Hematopoietic multipotent progenitor cell treated with erythropoietin and hydrocortisone succinate and interleukin-3 and kit ligand, for 8 days (in vitro differentiated cells): ENCODE measurements around the gene LTBP1.
A peak's percentile ranks its signal among the peaks of the same experiment; 100 is the strongest.

ENCODE experiments used
- DNase-seq: peaks from one replicate; pipeline ENCODE4 v3.0.0-alpha.2; 2015

LTBP1 gene

DNA sequence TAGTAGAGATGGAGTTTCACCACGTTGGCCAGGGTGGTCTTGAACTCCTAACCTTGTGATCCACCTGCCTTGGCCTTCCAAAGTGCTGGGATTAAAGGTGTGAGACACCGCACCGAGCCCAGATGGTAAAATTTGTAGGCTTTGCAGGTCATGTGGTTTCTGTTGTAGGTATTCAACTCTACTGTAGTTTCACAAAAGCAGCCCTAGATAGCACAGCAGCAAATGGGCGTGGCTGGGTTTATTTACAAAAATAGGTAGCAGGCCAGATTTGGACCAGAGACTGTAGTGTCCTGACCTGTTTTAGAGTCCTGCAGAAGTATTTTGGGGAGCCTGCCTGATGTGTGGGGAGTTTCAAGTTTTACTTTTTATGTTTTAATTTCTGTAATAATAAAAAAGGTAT, 445.6 kb downstream of the LTBP1 start:
- DNase-seq = no peak

DNA sequence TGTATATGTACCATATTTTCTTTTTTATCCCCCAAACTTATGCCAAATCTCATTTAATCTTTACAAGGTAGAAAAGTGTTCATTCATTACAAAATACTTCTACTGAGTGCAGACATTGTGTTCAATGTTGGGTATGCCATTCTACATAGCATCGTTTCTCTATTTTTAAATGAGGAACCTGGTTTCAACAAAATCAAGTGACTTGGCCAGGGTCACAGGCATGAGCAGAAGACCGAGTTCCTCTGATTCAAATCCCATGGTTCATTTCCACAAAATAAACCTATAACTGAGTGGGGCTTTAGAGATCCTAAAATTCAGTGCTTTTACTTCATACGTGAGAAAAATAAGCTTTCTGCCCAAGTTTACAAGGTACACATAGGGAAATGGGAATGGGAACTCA, 448.3 kb downstream of the LTBP1 start:
- DNase-seq = no peak

DNA sequence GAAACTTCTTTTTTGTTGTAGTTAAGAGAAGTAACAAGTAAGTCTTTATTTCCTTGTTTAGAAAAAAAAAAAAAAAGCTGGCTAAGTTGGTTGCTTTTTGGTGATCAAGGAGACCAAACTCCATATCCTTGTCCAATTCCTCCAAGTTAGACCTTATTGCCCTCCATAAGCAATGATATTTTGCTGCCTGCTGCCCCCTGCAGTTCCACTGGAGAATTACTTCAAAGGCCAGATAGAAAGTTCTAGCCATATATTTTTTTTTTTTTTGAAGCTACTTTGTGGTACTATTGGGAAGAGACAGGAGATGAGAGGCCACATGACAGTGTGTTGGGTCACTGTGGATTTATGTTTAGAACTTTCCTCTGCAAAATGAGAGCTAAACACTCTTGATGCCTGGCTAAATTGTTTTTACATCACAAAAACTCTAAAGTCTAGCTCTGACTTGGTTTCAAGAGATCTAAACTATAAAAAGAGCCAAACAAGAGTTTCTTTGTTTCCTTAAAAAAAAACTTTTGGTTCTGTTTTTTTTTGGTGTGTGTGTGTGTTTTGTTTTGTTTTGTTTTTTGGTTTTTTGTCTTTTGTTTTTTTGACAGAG, 449.0 kb downstream of the LTBP1 start:
- DNase-seq = peak; percentile 73

DNA sequence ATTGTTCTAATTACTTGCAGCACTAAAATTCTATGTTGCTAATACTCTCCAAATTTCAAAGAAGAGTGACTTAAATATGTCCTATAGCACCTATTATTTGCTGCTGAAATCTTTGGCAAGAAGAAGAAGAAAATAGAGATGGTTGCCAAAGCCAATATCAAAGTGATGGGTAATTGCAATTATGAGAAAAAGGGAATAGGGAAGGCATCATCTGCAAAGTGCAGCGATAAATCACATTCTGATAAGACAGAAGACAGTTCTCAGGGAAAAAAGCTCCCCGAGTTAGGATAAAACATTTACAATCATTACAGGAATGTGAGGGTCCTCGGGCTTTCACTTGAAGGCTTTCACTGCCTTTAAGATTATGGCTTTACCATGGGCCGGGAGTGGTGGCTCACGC, 457.6 kb downstream of the LTBP1 start:
- DNase-seq = no peak

DNA sequence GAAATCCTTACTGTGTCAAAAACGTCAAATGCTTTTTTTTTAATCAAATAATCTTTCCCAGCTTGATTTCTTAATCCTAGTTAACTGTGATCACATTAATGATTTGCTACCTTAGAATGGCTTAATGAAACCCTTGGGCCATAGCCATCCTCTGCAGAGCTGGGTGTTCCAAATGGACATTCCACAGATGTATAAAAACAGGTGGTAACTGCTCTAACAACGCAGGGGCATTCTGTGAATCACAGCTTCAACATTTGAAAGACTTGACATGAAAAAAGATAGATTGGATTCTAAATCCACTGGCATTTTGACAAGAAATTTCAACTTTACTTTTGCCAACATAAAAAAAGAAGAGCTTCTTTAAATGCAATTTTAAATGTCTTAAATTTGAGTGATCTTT, 459.9 kb downstream of the LTBP1 start:
- DNase-seq = no peak

DNA sequence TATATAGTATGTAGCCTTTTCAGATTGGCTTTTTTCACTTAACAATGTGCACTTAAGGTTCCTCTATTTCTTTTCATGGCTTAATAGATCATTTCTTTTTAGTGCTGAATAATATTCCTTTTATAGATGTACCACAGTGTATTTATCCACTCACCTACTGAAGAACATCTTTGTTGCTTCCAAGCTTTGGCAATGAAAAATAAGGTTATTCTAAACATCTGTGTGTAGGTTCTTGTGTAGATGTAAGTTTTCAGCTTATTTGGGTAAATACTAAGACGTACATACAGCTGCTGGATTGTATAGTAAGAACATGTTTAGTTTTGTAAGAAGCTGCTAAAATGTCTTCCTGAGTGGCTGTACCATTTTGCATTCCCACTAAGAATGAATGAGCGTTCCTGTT, 461.4 kb downstream of the LTBP1 start:
- no peak for DNase-seq

DNA sequence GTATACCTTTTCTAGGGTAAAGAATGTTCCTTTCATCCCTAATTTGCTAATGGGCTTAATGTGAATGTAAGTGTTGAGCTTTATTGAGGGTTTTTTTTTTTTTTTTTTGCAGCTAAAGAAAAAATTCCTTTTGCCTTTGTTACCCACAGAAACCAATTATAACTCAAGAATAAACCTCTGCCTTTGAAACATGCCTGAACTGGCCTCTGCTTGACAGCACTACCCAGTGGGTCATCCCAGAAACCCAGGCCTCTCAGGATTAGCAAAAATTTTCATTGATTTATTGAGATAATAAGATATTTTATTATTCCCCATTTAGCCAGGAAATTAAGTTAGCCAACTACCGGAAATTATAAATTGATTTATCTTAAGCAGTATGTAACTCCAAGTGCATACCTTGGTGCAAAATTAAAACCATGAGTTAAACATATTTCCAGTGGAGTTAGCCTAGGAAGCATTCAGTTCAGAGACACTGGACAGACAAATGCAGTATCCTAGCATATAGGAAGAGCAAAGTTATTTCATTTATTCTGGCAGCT, 462.7 kb downstream of the LTBP1 start:
- DNase-seq = no peak

DNA sequence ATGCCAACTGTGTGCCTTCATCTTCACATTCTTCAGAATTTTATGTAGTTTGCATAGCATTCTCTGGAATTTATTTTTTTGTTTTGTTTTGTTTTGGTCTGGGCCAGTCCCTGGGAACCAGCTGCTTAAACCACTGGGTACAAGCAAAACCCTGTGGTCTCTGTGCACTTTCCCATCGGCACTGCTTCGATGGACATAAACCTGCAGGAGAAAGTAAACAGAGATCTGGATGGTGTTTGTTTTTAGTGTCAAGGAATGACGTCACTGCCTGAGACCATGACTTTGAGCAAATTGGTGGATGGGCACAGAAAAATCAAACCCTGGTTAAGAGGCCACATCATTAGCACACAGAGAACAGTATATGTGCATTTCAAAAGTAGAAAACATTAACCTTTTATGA, 465.0 kb downstream of the LTBP1 start:
- DNase-seq = no peak

DNA sequence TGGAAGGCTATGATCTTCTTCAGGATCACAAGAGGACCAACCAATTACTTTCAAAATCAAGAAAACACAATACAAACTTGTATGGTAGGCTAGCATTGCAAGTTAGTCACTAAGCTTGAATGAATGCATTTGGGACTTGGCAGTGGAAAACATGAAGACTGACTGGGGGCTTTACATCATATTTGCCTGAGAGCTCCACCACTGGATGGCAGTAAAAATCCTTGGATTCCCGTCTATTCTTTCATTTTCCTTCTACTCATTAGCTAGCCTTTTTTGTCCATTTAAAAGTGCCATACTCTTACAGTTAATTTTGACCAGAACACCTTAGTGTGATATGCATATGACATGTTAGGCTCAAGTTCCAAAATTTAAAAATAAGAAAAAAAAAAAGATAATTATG, 466.2 kb downstream of the LTBP1 start:
- peak; percentile 44 for DNase-seq

DNA sequence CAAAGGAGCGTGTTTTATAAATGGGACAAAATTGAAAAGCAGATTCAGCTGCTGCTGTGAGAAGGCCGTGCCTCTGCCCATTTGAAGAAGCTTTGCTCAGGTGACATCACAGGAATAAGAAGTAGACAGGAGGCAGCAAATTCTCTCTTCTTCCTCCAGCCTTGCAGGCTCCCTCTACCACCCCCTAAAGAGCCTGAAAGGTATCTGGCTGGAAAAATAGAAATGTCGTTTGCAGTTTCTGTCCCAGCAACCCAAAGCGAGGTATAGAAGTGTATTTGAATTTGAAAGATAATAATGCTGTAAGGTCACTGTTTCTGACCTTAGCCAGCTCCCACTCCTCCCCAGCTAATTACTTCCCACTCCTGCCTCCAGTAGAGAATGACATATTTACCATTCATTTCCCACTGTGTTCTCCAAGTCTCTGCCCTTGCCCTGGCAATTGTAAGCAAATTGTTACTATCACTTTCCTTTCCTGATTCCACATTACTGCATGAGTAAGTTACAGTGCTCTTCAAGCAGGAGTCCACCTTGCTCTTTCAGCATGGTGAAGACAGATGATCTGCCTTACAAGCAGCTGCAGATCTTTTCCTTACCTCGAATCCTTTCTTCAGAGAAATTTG, 472.9 kb downstream of the LTBP1 start:
- no peak for DNase-seq

DNA sequence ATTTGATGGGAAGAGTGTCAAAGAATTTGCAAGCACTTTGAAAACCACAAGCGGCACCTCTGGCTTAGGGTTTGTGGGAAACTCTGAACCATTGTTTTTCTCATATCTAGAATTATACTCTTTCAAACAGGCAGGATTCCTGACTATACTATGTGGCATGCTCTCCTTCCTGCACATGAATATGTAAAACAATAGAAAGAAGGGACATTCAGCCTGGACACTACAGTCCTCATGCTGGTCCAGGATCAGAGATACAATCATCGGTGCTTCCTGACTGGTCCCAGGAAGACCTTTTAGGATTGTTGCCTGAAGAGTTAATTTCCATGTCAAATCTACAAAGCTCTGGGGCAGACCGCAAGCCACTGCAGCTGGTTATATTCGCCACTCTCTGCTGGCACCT, 474.0 kb downstream of the LTBP1 start:
- DNase-seq = no peak

DNA sequence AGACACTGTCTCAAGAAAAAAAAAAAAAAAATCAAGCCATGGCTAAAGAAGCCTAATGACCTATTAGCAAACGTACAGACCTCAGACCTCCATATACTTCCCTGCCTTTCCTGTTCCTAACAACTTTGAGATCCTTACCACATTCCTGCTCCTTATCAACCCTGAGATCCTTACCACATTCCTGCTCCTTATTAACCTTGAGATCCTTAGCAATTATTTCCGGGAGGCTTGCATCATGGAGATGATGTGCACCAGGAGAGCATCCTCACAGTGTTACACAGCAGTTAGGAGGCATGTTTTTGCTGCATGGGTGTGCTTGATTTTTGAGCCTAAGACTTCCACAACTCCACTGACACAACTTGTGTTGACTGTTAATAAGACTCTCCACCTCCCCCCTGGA, 475.1 kb downstream of the LTBP1 start:
- no peak for DNase-seq

DNA sequence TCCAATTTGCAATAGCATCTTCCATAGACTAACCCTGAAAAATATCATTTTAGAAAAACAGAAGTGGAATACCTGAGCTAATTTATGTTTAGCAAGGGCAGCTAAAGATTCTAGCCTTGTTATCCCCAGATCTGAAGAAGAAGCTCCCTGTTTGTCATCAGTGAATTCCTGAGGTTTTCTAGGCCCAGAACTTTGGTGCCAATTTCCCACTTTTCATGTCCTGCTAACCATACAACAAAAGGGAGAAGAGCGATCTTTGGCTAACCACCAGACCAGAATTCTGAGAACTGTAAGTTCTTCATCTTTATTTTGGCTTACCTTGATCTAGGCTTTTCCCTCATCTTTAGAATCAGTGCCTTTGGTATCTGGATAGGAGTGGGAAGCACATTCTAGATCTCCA, 478.4 kb downstream of the LTBP1 start:
- no peak for DNase-seq

DNA sequence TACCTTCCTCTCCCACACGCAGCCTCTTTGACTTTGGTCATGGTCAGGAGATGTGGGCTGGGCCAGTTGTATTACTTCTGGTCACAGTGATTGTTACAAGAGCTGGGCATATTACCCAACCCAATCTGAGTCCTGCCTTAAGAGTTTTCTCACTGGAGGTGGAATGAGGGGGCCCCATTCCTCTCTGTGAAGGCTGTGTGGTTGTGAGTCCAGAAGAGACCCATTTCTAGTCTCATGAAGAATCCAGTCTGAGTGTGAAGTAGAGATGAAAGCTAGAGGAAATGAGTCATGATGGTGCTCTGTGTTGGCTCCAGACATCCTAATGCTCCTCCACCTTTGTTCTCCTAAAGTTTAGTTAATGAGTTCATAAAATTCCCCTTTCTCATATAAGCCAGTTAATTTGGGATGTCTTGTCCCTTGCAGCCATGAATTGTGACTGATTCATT, 478.9 kb downstream of the LTBP1 start:
- no peak for DNase-seq

DNA sequence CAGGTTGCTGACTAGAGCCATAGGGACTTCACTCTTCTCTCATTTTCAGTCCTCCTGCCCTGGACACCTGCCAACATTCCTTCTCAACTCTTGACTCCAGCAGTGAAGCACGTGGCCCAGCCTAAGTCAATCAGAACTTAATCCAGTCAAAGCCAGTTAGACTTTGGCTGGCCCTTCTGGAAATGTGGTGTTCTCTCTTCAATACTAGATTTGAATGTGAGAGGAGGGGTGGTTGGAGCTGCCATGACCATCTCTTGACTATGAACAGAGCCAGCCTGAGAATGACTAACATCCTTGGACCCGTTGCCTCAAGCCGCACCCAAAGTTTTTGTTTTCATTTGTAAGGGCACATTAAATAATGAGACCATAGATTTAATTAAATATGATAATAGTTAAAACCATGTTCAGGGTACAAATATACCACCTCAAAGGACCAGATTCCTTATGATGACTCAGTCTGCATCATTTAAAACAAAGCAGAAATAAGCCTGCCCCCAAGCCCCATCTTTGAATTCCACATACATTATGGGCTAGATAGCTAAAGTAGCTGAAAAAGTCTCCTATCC, 480.0 kb downstream of the LTBP1 start:
- no peak for DNase-seq

DNA sequence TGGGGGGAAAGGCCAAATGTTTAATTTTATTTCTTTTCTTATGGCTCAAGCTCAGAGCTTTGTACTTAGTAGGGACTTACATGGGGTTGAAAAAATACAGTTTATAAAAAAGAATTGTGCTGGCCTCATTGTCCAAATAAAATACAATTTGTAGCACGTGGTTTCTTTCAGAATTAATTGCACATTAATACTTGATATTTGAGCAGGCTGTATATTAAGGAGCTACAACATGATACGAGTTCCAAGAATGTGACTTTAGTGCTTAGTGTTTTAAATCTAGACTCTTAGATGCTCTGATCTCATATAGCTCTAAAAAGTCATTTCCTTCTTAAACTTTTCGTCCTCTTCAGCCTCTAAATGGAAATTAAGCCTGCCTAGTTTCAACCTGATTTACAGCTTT, 483.3 kb downstream of the LTBP1 start:
- DNase-seq = no peak

DNA sequence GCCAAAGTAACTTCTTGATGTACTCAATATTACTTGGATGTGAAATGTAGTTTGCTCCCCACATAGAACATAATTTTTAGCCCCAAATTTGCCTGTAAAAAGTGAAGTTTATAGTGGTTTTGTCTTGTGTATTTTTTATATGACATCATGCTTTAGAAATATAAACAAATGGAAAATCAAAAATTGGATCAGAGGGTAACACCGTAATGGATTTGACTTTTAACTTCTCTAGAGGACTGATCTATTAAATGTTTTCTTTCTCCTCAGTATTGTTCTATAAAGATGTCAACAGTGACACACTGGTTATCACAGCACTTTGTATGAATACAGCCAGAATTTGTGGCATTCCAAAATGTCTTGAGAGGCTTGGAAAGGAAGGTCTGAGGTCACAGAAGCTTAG, 484.1 kb downstream of the LTBP1 start:
- DNase-seq = no peak

DNA sequence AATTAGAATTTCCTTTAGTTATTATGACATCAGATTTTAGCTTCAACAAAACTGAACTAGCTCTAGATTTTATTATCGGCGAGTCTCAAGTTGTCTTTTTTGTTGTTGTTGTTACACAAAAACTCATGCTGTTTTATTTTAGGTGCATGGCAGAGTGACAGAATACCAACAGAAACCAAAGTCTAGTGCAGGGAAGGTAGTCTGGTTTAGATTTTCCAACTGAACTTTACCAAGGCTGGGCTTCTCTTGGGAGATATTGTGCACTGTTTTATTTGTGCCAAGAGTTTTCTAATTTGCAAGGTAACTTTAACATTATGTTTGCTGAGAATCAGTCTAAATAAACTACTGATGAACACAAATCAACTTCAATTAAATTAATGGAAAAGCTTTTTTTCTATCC, 486.1 kb downstream of the LTBP1 start:
- no peak for DNase-seq

DNA sequence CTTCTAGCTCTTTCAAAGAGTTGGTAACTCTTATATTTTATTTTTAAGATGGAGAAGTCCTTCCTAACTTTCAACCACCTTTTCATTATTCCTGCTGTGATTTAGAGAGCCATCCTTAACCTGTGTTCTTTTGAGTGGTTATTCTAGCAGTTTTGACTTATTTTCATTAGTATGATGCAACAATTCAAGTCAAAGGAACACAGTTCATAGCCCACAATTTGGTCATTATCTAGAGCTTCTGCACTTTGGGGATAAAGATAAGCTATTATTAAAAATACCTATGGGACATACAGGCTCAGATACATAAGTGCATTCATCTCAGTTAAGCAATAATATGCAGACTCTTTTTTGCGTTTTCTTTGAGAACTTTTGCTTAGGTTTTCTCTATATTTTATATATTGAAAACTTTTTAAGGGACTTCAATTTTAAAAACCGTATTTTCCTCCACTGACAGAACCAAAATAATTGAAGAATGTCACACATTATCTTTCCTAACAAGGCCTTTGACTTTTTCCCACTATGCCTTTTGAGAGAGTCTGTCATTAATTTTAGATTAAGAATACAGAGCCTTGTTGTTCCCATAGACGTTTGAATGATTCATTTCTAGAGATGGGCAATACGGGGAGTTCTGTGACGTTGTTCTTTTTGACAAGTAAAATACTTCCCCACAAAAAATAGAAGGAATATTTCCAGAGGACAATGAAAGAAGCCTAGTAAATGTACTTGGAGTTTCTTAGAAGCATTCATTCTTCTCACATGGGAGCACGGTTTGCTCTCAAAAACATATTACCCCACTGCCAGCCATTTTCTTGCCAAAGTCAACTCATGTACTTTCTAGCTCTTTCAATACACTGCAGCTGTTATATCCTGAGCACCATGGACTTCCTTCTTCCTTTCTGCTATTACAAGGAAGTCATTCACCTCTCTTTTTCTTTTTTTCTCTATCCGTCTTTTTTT, 486.8 kb downstream of the LTBP1 start:
- no peak for DNase-seq

DNA sequence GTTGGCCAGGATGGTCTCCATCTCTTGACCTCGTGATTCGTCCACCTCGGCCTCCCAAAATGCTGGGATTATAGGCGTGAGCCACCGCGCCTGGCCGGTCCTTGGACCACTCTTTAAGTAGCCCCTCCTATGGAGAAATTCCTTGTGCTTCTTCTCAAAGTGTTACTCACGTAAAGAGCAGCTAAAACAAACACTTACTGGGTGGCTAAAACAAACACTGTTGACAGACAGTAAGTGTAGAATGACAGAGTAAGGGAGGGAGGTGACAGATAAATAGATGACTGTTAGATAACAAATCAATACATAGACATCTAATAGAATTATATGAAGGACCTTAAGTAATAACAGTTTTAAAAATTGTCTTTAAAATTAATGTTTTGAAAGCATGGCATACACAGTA, 488.8 kb downstream of the LTBP1 start:
- no peak for DNase-seq

DNA sequence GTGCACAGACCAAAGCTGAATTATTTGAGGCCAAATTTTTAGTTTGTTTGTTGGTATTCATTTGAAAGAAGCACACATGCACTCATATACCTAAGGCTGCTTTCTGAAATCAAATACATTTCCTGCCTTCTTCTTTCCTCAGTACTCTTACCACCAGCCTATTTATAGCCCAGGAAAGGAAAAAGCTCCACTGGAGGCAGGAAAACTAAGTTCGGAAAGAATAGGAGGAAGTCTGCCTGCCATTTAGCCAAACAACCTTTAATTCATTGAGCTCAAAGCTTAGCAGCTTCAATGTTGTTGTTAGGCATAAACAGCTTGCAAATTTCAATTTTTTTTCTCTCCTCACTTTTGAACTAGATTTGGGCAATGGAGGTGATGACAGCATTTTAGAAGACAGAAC, 489.3 kb downstream of the LTBP1 start:
- DNase-seq = no peak

DNA sequence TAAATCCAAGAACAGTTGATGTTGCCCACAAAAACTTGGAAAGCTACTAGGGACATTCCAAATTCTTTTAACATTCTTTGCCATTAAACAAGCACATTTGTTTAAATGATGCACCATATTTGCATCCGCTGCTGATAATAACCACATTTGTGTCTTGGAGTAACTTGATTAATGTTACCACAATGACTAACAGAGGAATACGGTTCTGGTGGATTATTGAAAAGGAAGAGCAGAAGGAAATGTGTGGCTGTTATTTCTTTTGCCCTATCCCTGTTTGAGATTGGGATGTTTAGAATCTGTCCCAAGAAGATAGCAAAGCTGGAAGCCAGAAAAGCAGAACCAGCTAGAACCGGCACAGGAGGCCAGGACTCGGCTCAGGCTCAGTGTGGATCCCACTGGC, 490.5 kb downstream of the LTBP1 start:
- DNase-seq = peak; percentile 60

DNA sequence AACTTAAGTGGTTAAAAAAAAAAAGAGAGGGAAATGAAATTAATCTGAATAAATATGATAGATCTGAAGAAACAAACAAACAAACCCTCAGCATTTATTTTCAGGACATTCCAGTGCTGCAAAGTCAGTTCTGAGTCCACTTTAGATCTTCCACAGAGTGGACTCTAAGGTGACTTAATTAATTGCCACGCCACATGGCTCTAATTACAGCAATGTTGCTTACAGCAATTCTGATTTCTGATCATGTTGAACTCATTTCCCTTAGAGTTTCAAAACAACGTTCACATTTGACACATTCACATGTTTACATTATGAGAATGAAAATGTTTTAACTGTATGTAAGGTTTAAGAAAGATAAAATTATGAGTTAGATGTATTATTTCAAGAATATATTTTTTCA, 491.1 kb downstream of the LTBP1 start:
- no peak for DNase-seq
